Heart left ventricle (tissue), 16 donors: ENCODE results near the gene PEX6. TPM values are rescaled to one million over a fixed set of nuclear protein-coding genes. Genes with fewer than 3 reads are reported as not detected.

Experiments
- ATAC-seq, 4 donors: fragments of 200-7000 bp; cut with Tn5 transposase; one replicate each; pipeline ENCODE4 v1.9.1; 2020 to 2022; ENCODE audit warnings: moderate library complexity in 4 of 4, mild to moderate bottlenecking in 3 of 4, moderate number of reproducible peaks in 1 of 4
- DNase-seq, 5 donors: peaks; one replicate each; pipeline ENCODE4 v3.0.0-alpha.2; 2020
- H3K27ac ChIP-seq, 12 donors: fragments of 200-600 bp; sonication (generic) in 4 of 12; one replicate each; pipeline versions ENCODE4 v1.5.0 to v1.8.0; 2016 to 2022; ENCODE audit warnings: mild to moderate bottlenecking in 2 of 12
- H3K27me3 ChIP-seq, 9 donors: fragments of 200-600 bp; sonication (generic) in 2 of 9; one replicate each; pipeline versions ENCODE4 v1.5.1 to v1.8.0; 2016 to 2022; ENCODE audit warnings: mild to moderate bottlenecking in 3 of 9
- H3K36me3 ChIP-seq, 9 donors: fragments of 200-600 bp; sonication (generic) in 2 of 9; one replicate each; pipeline versions ENCODE4 v1.5.0 to v1.8.0; 2018 to 2022; ENCODE audit warnings: mild to moderate bottlenecking in 2 of 9
- H3K4me1 ChIP-seq, 12 donors: fragments of 200-600 bp; sonication (generic) in 4 of 12; one replicate each; pipeline versions ENCODE4 v1.5.0 to v1.8.0; 2016 to 2022; ENCODE audit warnings: mild to moderate bottlenecking in 3 of 12
- H3K4me3 ChIP-seq, 12 donors: fragments of 200-600 bp; sonication (generic) in 4 of 12; one replicate each; pipeline versions ENCODE4 v1.5.0 to v1.8.0; 2017 to 2022; ENCODE audit warnings: mild to moderate bottlenecking in 9 of 12, moderate library complexity in 4 of 12
- H3K9me3 ChIP-seq, 12 donors: fragments of 200-600 bp; sonication (generic) in 4 of 12; one replicate each; pipeline versions ENCODE4 v1.5.0 to v1.8.0; 2016 to 2022; ENCODE audit warnings: mild to moderate bottlenecking in 1 of 12
- POLR2A ChIP-seq, 2 donors: fragments of 450-650 bp; IDR thresholded peaks; one replicate each; pipeline ENCODE4 v1.6.1; 2017; ENCODE audit warnings: antibody characterized with exemption in 2 of 2, mild to moderate bottlenecking in 2 of 2, moderate library complexity in 2 of 2
- WGBS, 4 donors: extraction: QIAGEN DNeasy Blood & Tissue Kit in 2 of 4; methylation state at CpG; one replicate each; pipeline versions ENCODE4 v1.1.5 to v1.1.7; 2013 to 2018; 5-methylcytosine and 5-hydroxymethylcytosine counted together
- intact Hi-C, 10 donors: fragments of 100-400 bp; cut with DNase I; formaldehyde crosslinking; loops; one replicate each; pipeline versions ENCODE4 v1.11.1 to v1.14.2; 2022
- polyA plus RNA-seq, 2 donors: library from polyadenylated mRNA; stranded (reverse); fragments of 200-250 nt; gene quantifications; one replicate each; pipeline ENCODE4 v1.2.3, GENCODE V29; 2013
- total RNA-seq, 9 donors: library from RNA; depleted of rRNA in 2 of 9; stranded (reverse); fragments of >200 nt in 2 of 9; fragmentation: NEBNext Ultra II Directional in 3 of 9; extraction: Animal tissue kit (Norgen Biotek cat#: 25700) in 3 of 9; gene quantifications; one replicate each; pipeline versions ENCODE4 v1.1.0 to v1.2.4, GENCODE V29; 2016 to 2023
- TF ChIP-seq, protein P1 (sequence below), 12 donors: fragments of 200-600 bp; sonication (generic) in 4 of 12; IDR thresholded peaks; one replicate each; pipeline versions ENCODE4 v1.5.0 to v1.8.0; 2018 to 2022; ENCODE audit warnings: antibody characterized with exemption in 12 of 12, mild to moderate bottlenecking in 5 of 12
- donor health status: ischemic (EF 13 %, LVEDD 7.1; RV severe dilation, severe dysfunction).
- donor health status: healthy with polysubstance abuse.
- donor health status: DM: no; HTN: yes; CAD: no.
- donor health status: DM: no; HTN: no; CAD: no.
- donor health status: ischemic (EF 25% LVEDD 6.9; RV normal size, moderate dysfunction).
- donor health status: ischemic (EF 25% LVEDD 5.7; RV mildly dilated, moderate dysfunction).
- donor health status: healthy.
- donor health status: DM: yes; HTN: yes; CAD: no.
- donor health status: ischemic (EF 35%, LVEDD 5.7; RV mildly dilated, moderate dysfunction).
- donor health status: nonischemic (EF 11% LVEDD 7.7; RV severe dilation, severe dysfunction).
- donor health status: DM: yes; HTN: yes; CAD: no.
- donor health status: PGD.
- donor health status: ischemic (EF 29% LVEDD 5.4; RV normal size, mild dysfunction).
- donor health status: nonischemic (EF 23%, LVEDD 6.1; RV moderate dilation, normal function).

Gene PEX6
- total and polyA plus RNA-seq, 11 donors = 10.3 to 27.3 (median 17.8) TPM

DNA sequence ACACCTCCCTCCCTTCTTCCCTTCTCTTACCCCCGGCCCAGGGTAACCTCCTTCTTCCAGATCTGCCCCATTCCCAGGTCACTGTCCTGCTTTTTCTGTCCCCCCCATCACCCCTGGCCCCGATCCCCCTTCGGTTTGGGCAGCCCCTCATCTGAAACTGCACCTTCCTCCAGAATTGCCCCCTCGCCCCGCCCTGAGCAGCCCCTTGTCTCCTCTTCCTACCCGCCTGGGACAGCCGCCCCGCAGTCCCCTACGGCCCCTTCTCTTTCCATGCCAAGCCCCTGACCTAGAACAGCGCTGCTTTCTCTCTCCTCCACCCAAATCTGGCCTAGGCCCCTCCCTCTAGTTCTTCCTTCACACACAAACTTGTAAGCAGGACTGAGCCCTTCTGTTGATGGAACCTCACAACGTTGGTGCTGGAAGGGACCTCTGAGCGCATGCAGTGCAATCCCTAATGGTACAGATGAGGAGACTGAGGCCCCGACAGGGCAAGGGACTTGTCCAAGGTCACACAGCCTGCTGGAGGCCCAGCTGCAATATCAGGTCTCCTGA is 6.0 kb upstream of the PEX6 start:
- ATAC-seq (peak in 1 of 4 donors; percentile 6), DNase-seq (peak in 2 of 5 donors; percentile 24 to 30)
- peak overlapping the region in 11 of 12 donors; percentile 69 to 93 (median 91) for H3K27ac ChIP-seq
- H3K4me3 ChIP-seq = peak overlapping the region; percentile 74 to 97 (median 86)
- H3K9me3 ChIP-seq = no peaks in the 10 kb centered on the region
- H3K27me3 ChIP-seq = no peaks in the 10 kb centered on the region
- peaks cover 3 to 54% (median 40%) of the 10 kb centered on the region in 12 donors for H3K4me1 ChIP-seq
- no peak for TF ChIP-seq POLR2A (IDR thresholded peaks at IDR 0.05)
- TF ChIP-seq, protein P1, sequence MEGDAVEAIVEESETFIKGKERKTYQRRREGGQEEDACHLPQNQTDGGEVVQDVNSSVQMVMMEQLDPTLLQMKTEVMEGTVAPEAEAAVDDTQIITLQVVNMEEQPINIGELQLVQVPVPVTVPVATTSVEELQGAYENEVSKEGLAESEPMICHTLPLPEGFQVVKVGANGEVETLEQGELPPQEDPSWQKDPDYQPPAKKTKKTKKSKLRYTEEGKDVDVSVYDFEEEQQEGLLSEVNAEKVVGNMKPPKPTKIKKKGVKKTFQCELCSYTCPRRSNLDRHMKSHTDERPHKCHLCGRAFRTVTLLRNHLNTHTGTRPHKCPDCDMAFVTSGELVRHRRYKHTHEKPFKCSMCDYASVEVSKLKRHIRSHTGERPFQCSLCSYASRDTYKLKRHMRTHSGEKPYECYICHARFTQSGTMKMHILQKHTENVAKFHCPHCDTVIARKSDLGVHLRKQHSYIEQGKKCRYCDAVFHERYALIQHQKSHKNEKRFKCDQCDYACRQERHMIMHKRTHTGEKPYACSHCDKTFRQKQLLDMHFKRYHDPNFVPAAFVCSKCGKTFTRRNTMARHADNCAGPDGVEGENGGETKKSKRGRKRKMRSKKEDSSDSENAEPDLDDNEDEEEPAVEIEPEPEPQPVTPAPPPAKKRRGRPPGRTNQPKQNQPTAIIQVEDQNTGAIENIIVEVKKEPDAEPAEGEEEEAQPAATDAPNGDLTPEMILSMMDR (IDR thresholded peaks at IDR 0.05) = no peak
- intact Hi-C loops = loop anchor here in 4 of 10 donors (2.0 to 10.0 kb wide), 5 partner anchors 56 to 203 kb away; partner anchors contain the start of genes CNPY3 (in 2 of the 4), BICRAL (in 1 of the 4), KLC4 (in 1 of the 4) and MRPL2 (in 1 of the 4)
- peaks cover 0 to 19% (median 11%) of the 10 kb centered on the region in 9 donors for H3K36me3 ChIP-seq
- 12 to 16% (median 14%) methylated on average over 13 of the region's 13 CpGs for WGBS, 4 donors

- intact Hi-C loops = loop anchor here in 4 of 10 donors (2.0 to 10.0 kb wide), 5 partner anchors 55 to 202 kb away; partner anchors contain the start of genes CNPY3 (in 2 of the 4), BICRAL (in 1 of the 4), KLC4 (in 1 of the 4) and MRPL2 (in 1 of the 4)
Measured at GRCh38 chr6:42984001-42984923, 5.3 kb upstream of the PEX6 start, which contains the start of gene PPP2R5D. TSS of gene PPP2R5D (plus strand) at chr6:42984570. CDS start at chr6:42984678, 108 bp downstream.

DNA sequence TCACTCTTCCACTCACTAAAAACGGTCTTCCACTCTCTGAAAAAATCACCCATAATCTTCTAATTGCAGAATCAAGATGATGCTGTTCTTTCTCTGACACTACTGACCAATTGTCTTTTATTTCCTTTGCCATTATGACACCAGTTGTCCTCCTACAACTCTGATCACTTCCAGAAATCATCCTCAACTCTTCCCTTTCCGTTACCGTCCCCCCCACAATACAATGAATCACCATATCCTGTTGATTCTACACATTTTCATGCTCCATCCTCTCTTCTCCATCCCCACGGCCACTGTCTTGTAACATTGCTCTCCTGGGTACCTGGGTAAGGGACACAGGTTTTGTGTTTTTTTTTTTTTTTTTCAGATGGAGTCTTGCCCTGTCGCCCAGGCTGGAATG is 2.9 kb upstream of the PEX6 start:
- DNase-seq = no peak
- H3K4me1 ChIP-seq = peaks cover 1 to 53% (median 44%) of the 10 kb centered on the region in 12 donors
- 74 to 86% (median 80%) methylated on average over 5 of the region's 5 CpGs for WGBS, 4 donors

More at GRCh38 chr6:42984001-42984923, 5.3 kb upstream of the PEX6 start, which contains the start of gene PPP2R5D:
- Histone ChIP-seq H3K27me3 (no peaks in the 10 kb centered on the region), H3K9me3 (no peaks in the 10 kb centered on the region), H3K4me1 (peaks cover 3 to 61% (median 45%) of the 10 kb centered on the region in 12 donors), H3K27ac (peak within 1 kb of the TSS; percentile 60 to 93 (median 90)), H3K4me3 (peak within 1 kb of the TSS; percentile 74 to 97 (median 86)), H3K36me3 (peaks cover 0 to 12% (median 4%) of the 10 kb centered on the region in 9 donors)
- TF ChIP-seq, protein P1 (IDR thresholded peaks at IDR 0.05) = no peak
- TF ChIP-seq POLR2A (IDR thresholded peaks at IDR 0.05) = peak in 1 of 2 donors; percentile 93
- ATAC-seq (peak; percentile 95 to 99 (median 98)), DNase-seq (peak; percentile 97 to 99 (median 98))
- WGBS, 4 donors = 0 to 1% (median 0%) methylated on average over 28 to 59 of the region's 59 CpGs

More for the DNA sequence above, 2.9 kb upstream of the PEX6 start:
- Histone ChIP-seq H3K27ac (no peak overlapping the region), H3K36me3 (peaks cover 0 to 4% (median 0%) of the 10 kb centered on the region in 9 donors), H3K27me3 (no peaks in the 10 kb centered on the region), H3K9me3 (no peaks in the 10 kb centered on the region), H3K4me3 (no peak overlapping the region)
- TF ChIP-seq, protein P1 (IDR thresholded peaks at IDR 0.05) = no peak
- no peak for TF ChIP-seq POLR2A (IDR thresholded peaks at IDR 0.05)
- intact Hi-C loops = loop anchor here in 3 of 10 donors (5.0 to 10.0 kb wide), 3 partner anchors 55 to 200 kb away; partner anchors contain the start of genes BICRAL (in 1 of the 3) and CNPY3 (in 1 of the 3)
- ATAC-seq = no peak
